ENCODE data around the gene CRYBA2. TPM values are rescaled to one million over a fixed set of nuclear protein-coding genes. Genes with fewer than 3 reads are reported as not detected.

The CRYBA2 gene
- total RNA-seq, 1 experiment from 2014 or later = not detected

DNA sequence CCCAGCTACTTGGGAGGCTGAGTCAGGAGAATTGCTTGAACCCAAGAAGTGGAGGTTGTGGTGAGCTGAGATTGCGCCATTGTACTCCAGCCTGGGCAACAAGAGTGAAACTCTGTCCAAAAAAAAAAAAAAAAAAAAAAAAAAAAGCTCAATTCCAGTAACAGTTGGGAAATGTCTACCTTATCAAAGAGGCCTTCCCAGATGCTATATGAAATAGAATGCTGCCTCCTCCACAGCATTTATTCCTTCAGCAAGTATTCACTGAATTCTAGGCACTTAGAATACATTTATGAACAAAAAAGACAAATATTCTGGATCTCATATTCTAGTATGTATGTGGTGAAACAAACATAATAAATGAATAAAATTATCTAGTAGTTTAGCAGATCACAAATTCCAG, 46.6 kb downstream of the CRYBA2 start:
- H3K36me3 ChIP-seq (replicated peaks; ENCODE audit: control insufficient read depth, insufficient read depth, low read length) = no peaks in the 10 kb centered on the region
- no peak for DNase-seq
- peaks cover 2% of the 10 kb centered on the region; the same call in 1 of the 2 replicates for H3K27me3 ChIP-seq (ENCODE audit: control insufficient read depth, insufficient read depth, low read length)
- no peak overlapping the region for H3K4me3 ChIP-seq (ENCODE audit: insufficient read depth, low read depth, low read length)

DNA sequence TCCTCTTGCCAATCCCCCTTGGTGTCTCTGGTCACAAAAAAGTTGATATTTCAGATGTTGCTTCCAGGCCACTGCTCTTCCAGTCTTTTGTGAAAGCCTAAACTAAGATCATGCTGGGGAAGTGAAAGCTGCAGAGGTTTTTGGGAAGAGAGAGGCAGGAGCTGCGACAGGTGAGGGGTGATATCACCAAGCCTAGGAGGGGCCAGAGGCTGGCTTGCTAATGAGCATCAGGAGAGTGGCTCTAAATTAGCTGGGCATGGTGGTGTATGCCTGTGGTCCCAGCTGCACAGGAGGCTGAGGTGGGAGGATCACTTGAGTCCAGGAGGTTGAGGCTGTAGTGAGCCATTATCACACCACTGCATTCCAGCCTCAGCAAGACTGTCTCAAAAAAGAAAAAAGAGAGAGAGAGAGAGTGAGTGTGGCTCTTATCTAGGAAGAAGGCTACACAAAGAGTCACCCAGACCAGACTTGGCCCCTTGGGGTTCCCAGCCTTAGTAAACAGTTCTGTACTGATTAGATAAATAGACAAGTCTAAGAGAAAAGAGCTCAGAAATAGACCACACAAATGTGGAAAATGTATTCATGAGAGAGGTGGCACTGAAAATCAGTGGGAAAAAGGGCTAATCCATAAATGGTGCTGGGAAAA, 48.3 kb downstream of the CRYBA2 start:
- H3K36me3 ChIP-seq (replicated peaks; ENCODE audit: control insufficient read depth, insufficient read depth, low read length) = no peaks in the 10 kb centered on the region
- no peak for DNase-seq
- no peaks in the 10 kb centered on the region; the same call in 1 of the 2 replicates for H3K27me3 ChIP-seq (ENCODE audit: control insufficient read depth, insufficient read depth, low read length)
- H3K4me3 ChIP-seq (ENCODE audit: insufficient read depth, low read depth, low read length) = no peak overlapping the region

Other genes with a start within 250 kb of the CRYBA2 start
- 14.3 and 15.4 TPM in 2 replicates for gene CYP27A1, start 211.3 kb downstream of the CRYBA2 start, total RNA-seq (2014; rRNA removed; shearing (Covaris generic))
- gene PRKAG3, start 161.6 kb downstream of the CRYBA2 start, total RNA-seq (2014; rRNA removed; shearing (Covaris generic)) = not detected in 2 replicates
- gene WNT6, start 133.6 kb downstream of the CRYBA2 start, total RNA-seq (2014; rRNA removed; shearing (Covaris generic)) = not detected in 2 replicates
- 0.33 TPM in 1 of 2 replicates, not detected in the other for gene WNT10A, start 112.6 kb downstream of the CRYBA2 start, total RNA-seq (2014; rRNA removed; shearing (Covaris generic))
- 0.17 TPM in 1 of 2 replicates, not detected in the other for gene CDK5R2, start 33.8 kb downstream of the CRYBA2 start, total RNA-seq (2014; rRNA removed; shearing (Covaris generic))
- gene FEV, start 8.2 kb downstream of the CRYBA2 start, total RNA-seq (2014; rRNA removed; shearing (Covaris generic)) = not detected in 2 replicates
- 0.11 TPM in 1 of 2 replicates, not detected in the other for gene CFAP65, start 48.1 kb upstream of the CRYBA2 start, total RNA-seq (2014; rRNA removed; shearing (Covaris generic))
- gene IHH, start 67.5 kb upstream of the CRYBA2 start, total RNA-seq (2014; rRNA removed; shearing (Covaris generic)) = 1.1 TPM in 2 replicates
- gene NHEJ1, start 167.4 kb upstream of the CRYBA2 start, total RNA-seq (2014; rRNA removed; shearing (Covaris generic)) = 22.0 and 22.7 TPM in 2 replicates
- not detected in 2 replicates for gene SLC23A3, start 176.6 kb upstream of the CRYBA2 start, total RNA-seq (2014; rRNA removed; shearing (Covaris generic))
- 27.7 and 33.2 TPM in 2 replicates for gene CNPPD1, start 183.5 kb upstream of the CRYBA2 start, total RNA-seq (2014; rRNA removed; shearing (Covaris generic))
- 60.2 and 64.5 TPM in 2 replicates for gene RETREG2, start 184.9 kb upstream of the CRYBA2 start, total RNA-seq (2014; rRNA removed; shearing (Covaris generic))
- 25.3 and 29.9 TPM in 2 replicates for gene ZFAND2B, start 213.4 kb upstream of the CRYBA2 start, total RNA-seq (2014; rRNA removed; shearing (Covaris generic))
- gene ABCB6, start 225.5 kb upstream of the CRYBA2 start, total RNA-seq (2014; rRNA removed; shearing (Covaris generic)) = 50.4 and 74.8 TPM in 2 replicates
- gene ATG9A, start 236.2 kb upstream of the CRYBA2 start, total RNA-seq (2014; rRNA removed; shearing (Covaris generic)) = 32.5 and 38.6 TPM in 2 replicates
- gene ANKZF1, start 236.4 kb upstream of the CRYBA2 start, total RNA-seq (2014; rRNA removed; shearing (Covaris generic)) = 56.9 and 63.4 TPM in 2 replicates